ENCODE data around the gene TAAR8. TPM values are rescaled to one million over a fixed set of nuclear protein-coding genes. Genes with fewer than 3 reads are reported as not detected.
"Not testable (repeated sequence)": the region's sequence is repeated elsewhere in the genome, so short reads cannot be mapped to it uniquely, and the experiment has no call there.

The TAAR8 gene
- total RNA-seq, 2 donors from 2014 or later: not detected

DNA sequence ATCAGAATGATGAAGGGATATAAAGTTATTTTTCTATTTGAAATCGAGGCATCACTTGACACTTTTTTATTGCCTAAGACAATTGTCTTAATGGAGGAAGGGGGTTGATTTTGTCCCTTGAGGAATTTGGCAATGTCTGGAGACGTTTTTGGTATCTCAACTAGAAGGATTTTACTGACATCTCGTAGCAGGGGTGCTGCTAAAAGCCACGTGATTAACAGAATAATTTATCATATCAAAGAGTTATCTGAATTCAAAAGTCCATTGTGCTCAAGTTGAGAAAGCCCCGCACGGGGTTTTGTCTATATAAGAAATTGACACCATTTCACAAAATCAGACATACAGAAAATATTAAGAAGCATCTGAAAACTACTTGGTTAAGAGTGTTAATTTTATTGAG, 16.1 kb downstream of the TAAR8 start:
- ATAC-seq (no peak), DNase-seq (no peak)
- no peaks in the 10 kb centered on the region for H3K9me3 ChIP-seq (ENCODE audit: control insufficient read depth, low read length, poor library complexity, severe bottlenecking)
- Mint-ChIP-seq H3K4me3 (no peak overlapping the region), H3K4me1 (no peaks in the 10 kb centered on the region), H3K27me3 (peaks cover 43% of the 10 kb centered on the region), H3K36me3 (ENCODE audit: low read depth) (peaks cover 4% of the 10 kb centered on the region), H3K27ac (no peak overlapping the region)

DNA sequence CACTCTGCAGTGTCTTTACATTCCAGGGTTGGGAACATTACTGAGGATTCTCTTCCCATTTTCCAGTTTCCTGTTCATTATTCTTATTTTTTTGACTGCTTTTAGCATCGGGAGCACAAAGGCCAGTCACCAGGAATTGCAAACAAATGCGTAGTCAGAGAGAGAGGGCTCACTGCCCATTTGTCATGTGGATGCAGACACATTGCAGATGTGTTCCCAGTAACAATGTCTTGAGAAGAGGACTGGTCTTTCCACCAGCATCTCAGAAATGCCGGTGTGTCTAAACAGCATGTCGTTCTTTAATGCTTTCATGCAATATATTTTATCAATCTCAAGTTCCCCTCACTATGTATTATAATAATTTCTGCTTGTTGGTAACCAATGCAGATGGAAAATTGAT, 16.7 kb downstream of the TAAR8 start:
- no peak overlapping the region for H3K27ac Mint-ChIP-seq

GRCh38 chr6:132570221-132570777, 17.8 kb downstream of the TAAR8 start, which contains the start of gene TAAR6:
Gene TAAR6 (plus strand): TSS chr6:132570322. CDS start chr6:132570322, 0 bp downstream.
- Mint-ChIP-seq H3K4me1 (no peaks in the 10 kb centered on the region), H3K4me3 (no peak within 1 kb of the TSS), H3K27me3 (peaks cover 45% of the 10 kb centered on the region), H3K36me3 (ENCODE audit: low read depth) (peaks cover 4% of the 10 kb centered on the region), H3K27ac (no peak within 1 kb of the TSS)
- ATAC-seq (no peak), DNase-seq (no peak)
- H3K9me3 ChIP-seq (ENCODE audit: control insufficient read depth, low read length, poor library complexity, severe bottlenecking): no peaks in the 10 kb centered on the region

More for the DNA sequence above, 16.7 kb downstream of the TAAR8 start:
- DNase-seq (no peak), ATAC-seq (no peak)
- H3K27me3 Mint-ChIP-seq: peaks cover 43% of the 10 kb centered on the region
- H3K9me3 ChIP-seq (ENCODE audit: control insufficient read depth, low read length, poor library complexity, severe bottlenecking): no peaks in the 10 kb centered on the region
- H3K36me3 Mint-ChIP-seq (ENCODE audit: low read depth): peaks cover 4% of the 10 kb centered on the region
- H3K4me3 Mint-ChIP-seq: no peak overlapping the region
- no peaks in the 10 kb centered on the region for H3K4me1 Mint-ChIP-seq

DNA sequence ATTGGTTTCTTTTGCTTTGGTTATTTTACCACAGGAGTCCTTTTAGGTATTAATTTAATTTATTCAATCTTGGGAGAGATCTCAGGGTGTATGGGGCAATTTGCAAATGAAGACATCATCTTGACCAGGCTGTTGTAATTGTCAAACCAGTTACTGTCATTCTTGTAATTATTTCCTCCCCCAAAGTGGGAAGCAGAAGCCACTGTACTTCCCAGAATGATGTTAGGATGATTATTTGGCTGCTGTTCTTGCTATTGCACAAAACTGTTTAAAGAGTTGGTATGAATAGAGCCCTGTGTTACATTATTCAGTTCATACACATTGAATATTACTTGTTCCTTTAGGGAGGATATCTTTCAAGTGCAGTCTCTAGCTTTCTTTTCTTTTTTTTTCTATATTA, 19.3 kb downstream of the TAAR8 start:
- Mint-ChIP-seq H3K27me3 (peaks cover 45% of the 10 kb centered on the region), H3K4me1 (no peaks in the 10 kb centered on the region), H3K4me3 (no peak overlapping the region), H3K27ac (no peak overlapping the region), H3K36me3 (ENCODE audit: low read depth) (peaks cover 4% of the 10 kb centered on the region)
- no peaks in the 10 kb centered on the region for H3K9me3 ChIP-seq (ENCODE audit: control insufficient read depth, low read length, poor library complexity, severe bottlenecking)
- no peak for ATAC-seq
- no peak for DNase-seq

GRCh38 chr6:132584698-132585097, 32.2 kb downstream of the TAAR8 start:
- H3K9me3 ChIP-seq (ENCODE audit: control insufficient read depth, low read length, poor library complexity, severe bottlenecking): no peaks in the 10 kb centered on the region
- Mint-ChIP-seq H3K36me3 (ENCODE audit: low read depth) (no peaks in the 10 kb centered on the region), H3K27me3 (peaks cover 42% of the 10 kb centered on the region), H3K27ac (no peak overlapping the region), H3K4me1 (no peaks in the 10 kb centered on the region), H3K4me3 (no peak overlapping the region)
- DNase-seq (no peak), ATAC-seq (no peak)

DNA sequence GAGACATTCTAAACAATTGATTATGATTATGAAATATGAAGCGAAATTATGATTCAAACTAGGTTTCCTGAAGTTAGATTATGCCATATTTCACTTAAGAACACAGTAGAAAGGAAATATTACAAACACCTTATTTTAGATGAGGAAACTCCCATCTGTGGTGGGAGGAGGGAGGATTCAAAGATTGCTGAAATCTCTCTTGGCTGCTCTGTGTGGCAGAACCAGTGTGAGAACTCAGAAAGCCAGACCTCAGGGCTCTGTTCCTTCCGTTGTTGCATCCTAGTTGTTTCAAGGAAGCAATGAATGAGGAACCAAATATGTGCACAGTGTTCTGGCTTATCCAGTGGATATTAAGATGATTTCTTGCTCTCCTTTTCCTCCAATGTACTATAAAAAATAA, 35.0 kb downstream of the TAAR8 start:
- no peaks in the 10 kb centered on the region for H3K9me3 ChIP-seq (ENCODE audit: control insufficient read depth, low read length, poor library complexity, severe bottlenecking)
- no peak overlapping the region for H3K4me3 Mint-ChIP-seq
- ATAC-seq (no peak), DNase-seq (no peak)
- H3K4me1 Mint-ChIP-seq: no peaks in the 10 kb centered on the region
- no peaks in the 10 kb centered on the region for H3K36me3 Mint-ChIP-seq (ENCODE audit: low read depth)
- no peak overlapping the region for H3K27ac Mint-ChIP-seq
- H3K27me3 Mint-ChIP-seq: peaks cover 47% of the 10 kb centered on the region

DNA sequence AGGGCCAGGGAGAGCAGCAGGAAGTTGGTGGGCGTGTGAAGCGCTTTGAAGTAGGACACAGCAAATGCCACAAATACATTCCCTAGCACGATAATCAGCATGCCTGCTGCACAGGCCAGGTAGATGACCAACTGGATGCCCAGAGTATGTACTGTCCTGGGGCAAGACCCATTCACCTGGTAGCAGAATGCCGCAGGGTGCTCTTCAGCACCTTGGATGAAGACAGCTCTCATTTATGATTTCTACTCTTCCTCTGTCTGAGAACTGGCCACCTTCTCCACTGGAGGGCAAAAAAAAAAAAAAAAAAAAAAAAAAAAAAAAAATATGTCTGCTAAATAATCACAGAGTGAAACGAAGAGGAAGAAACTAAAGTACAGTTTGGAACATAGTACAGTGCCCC, 37.0 kb downstream of the TAAR8 start, which contains the start of gene TAAR5:
Gene TAAR5 (minus strand): TSS at position 288 of the 400 bp plus-strand sequence. CDS start 55 bp downstream, at position 233.
- no peak within 1 kb of the TSS for H3K4me3 Mint-ChIP-seq
- no peak within 1 kb of the TSS for H3K27ac Mint-ChIP-seq
- no peaks in the 10 kb centered on the region for H3K36me3 Mint-ChIP-seq (ENCODE audit: low read depth)
- DNase-seq (no peak), ATAC-seq (no peak)
- no peaks in the 10 kb centered on the region for H3K4me1 Mint-ChIP-seq
- peaks cover 47% of the 10 kb centered on the region for H3K27me3 Mint-ChIP-seq
- no peaks in the 10 kb centered on the region for H3K9me3 ChIP-seq (ENCODE audit: control insufficient read depth, low read length, poor library complexity, severe bottlenecking)

GRCh38 chr6:132590362-132590761, 37.9 kb downstream of the TAAR8 start:
- no peaks in the 10 kb centered on the region for H3K4me1 Mint-ChIP-seq
- no peak overlapping the region for H3K27ac Mint-ChIP-seq
- H3K4me3 Mint-ChIP-seq: no peak overlapping the region
- no peak for DNase-seq
- H3K9me3 ChIP-seq (ENCODE audit: control insufficient read depth, low read length, poor library complexity, severe bottlenecking): no peaks in the 10 kb centered on the region
- peaks cover 45% of the 10 kb centered on the region for H3K27me3 Mint-ChIP-seq
- ATAC-seq: no peak
- H3K36me3 Mint-ChIP-seq (ENCODE audit: low read depth): no peaks in the 10 kb centered on the region

DNA sequence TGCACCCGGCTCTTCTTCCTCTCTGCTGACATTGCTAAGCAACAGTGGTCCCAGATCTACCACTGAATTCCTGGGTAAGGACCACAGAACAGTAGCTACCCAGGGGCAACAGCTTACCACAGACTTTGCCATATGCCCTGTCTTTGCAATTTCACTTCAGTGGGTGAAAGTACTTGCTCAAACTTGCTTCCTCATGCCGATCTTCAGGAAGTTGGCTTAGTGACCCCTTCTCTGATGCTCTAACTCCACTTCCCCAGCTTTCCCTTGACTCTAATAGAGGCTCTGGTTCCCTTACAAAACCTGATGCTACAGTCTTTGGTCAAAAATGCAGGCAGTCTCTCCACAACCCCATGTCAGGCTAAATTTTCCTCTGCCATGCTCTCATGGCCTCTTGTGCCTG, 40.4 kb downstream of the TAAR8 start:
- Mint-ChIP-seq H3K4me3 (no peak overlapping the region), H3K4me1 (no peaks in the 10 kb centered on the region), H3K27ac (no peak overlapping the region), H3K36me3 (ENCODE audit: low read depth) (no peaks in the 10 kb centered on the region), H3K27me3 (peaks cover 48% of the 10 kb centered on the region)
- ATAC-seq (no peak), DNase-seq (no peak)
- H3K9me3 ChIP-seq (ENCODE audit: control insufficient read depth, low read length, poor library complexity, severe bottlenecking): no peaks in the 10 kb centered on the region

- H3K27me3 Mint-ChIP-seq: peaks cover 45% of the 10 kb centered on the region
- H3K4me3 Mint-ChIP-seq: no peak overlapping the region
- H3K36me3 Mint-ChIP-seq (ENCODE audit: low read depth): no peaks in the 10 kb centered on the region
- no peaks in the 10 kb centered on the region for H3K9me3 ChIP-seq (ENCODE audit: control insufficient read depth, low read length, poor library complexity, severe bottlenecking)
- no peak for DNase-seq
- peaks cover 3% of the 10 kb centered on the region for H3K4me1 Mint-ChIP-seq
- no peak for ATAC-seq
- H3K27ac Mint-ChIP-seq: no peak overlapping the region
Measured at GRCh38 chr6:132596201-132596600, 43.7 kb downstream of the TAAR8 start.

GRCh38 chr6:132598473-132598872, 46.0 kb downstream of the TAAR8 start:
- DNase-seq: no peak
- Mint-ChIP-seq H3K4me3 (no peak overlapping the region), H3K4me1 (peaks cover 3% of the 10 kb centered on the region), H3K27ac (no peak overlapping the region), H3K27me3 (peaks cover 27% of the 10 kb centered on the region), H3K36me3 (ENCODE audit: low read depth) (no peaks in the 10 kb centered on the region)
- no peaks in the 10 kb centered on the region for H3K9me3 ChIP-seq (ENCODE audit: control insufficient read depth, low read length, poor library complexity, severe bottlenecking)
- ATAC-seq: no peak

DNA sequence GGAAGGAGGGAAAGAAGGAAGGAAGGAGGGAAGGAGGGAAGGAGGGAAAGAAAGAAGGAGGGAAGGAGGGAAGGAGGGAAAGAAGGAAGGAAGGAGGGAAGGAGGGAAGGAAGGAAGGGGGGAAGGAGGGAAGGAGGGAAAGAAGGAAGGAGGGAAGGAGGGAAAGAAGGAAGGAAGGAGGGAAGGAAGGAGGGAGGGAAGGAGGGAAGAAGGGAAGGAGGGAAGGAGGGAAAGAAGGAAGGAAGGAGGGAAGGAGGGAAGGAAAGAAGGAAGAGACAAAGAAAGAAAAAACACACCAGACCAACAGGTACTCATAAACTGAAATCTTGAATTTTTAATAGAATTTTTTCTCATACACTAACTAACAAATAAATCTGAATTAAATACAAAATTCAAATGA, 48.4 kb downstream of the TAAR8 start:
- ATAC-seq: not testable (repeated sequence)

More for the DNA sequence above, 48.4 kb downstream of the TAAR8 start:
- peaks cover 30% of the 10 kb centered on the region for H3K27me3 Mint-ChIP-seq
- not testable (repeated sequence) for H3K4me1 Mint-ChIP-seq; H3K36me3 Mint-ChIP-seq (ENCODE audit: low read depth); H3K27ac Mint-ChIP-seq; DNase-seq; H3K9me3 ChIP-seq (ENCODE audit: control insufficient read depth, low read length, poor library complexity, severe bottlenecking); H3K4me3 Mint-ChIP-seq

All from T-helper 17 cell (primary cell).